ENCODE results near the gene ZFPM1.
"Not testable (repeated sequence)": the region's sequence is repeated elsewhere in the genome, so short reads cannot be mapped to it uniquely, and the experiment has no call there.

The ZFPM1 gene

DNA sequence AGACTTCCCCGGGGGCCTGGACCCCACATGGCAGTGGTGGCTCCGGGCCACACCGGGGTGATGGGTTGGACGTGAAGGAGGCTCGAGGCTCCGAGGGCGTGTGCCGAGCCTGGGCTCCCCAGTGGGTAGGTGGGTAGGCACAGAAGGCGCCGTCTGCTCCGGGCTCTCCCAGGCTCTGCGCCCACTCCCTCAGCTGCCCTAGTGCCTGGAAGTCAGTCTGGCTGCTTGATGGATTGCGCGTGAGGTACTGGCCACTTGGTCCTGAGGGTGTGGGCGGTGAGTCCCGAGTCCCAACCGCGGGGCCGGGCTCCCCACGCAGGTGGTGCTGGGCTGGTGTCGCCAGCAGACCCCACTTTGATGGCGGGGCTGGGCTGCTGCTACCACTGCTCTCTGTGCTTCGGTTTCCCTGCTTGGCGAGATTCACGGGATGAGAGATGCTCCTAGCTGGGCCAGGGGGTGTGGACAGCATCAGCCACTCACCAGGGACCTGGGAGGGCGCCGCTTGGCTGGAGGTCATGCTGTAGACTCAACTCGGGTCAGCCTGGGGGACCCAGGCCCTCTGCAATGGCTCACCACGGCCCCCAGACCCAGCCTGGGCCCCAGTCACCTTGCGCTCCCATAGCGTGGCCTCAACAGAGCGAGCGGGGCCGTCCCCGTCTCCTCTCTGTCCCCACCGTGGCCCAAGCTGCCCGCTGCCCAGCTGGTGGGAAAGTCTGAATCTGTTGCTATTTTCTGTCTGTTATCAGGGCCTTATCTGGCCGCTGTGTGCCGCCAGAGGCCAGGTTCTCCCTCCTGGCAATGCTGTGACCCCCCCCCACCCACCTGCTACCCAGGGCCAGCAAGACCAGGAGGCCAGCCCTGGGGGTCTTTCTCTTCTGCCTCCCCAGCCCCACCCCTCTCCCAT lies 26.1 kb downstream of the ZFPM1 start:
- DNase-seq (ENCODE audit: low read depth in 2 of 2): no peak

DNA sequence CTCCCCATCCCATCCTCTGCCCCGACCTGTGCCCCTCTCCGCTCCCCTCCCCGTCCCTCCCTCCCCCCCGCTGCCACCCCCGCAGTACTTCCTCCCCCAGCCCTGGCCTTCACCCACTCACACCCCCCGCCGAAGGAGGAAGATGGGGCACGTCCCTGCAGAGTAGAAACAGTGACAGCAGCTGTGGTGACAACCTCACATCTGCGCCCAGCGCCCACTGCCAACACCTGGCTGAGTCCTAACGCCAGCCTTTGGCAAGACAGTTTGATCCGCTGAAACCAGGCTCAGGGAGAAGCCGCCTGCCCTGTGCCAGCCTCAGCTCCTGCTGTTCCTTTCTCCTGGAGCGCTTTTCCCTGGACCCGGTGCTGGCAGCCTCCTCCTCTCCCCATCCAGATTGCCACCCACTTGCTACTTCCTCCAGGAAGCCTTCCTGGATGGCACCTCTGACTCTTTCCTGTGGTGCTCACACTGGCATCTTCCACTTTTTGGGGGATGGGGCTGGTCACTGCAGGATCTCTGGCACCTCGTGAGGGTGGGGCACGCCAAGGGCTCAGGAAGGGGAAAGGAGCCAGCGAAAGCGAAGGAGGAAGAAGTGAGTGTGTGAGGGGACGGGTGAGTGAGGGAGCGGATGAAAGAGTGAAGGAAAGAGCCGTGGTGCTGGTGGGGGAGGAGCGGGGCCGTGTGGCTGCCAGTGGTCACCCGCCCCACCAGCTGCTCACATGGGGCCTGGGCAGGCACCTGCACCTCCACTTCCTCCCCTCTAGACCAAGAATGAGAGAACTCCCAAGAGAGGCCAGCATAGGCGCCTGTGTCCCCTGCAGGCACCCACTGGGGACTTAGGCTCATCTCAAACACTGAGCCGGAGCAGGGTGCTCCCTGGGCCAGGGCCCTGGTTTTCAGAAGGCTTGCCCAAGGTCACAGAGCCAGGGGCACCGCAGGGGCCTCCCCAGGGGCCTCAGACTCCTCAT lies 27.0 kb downstream of the ZFPM1 start:
- no peak for DNase-seq (ENCODE audit: low read depth in 2 of 2)

DNA sequence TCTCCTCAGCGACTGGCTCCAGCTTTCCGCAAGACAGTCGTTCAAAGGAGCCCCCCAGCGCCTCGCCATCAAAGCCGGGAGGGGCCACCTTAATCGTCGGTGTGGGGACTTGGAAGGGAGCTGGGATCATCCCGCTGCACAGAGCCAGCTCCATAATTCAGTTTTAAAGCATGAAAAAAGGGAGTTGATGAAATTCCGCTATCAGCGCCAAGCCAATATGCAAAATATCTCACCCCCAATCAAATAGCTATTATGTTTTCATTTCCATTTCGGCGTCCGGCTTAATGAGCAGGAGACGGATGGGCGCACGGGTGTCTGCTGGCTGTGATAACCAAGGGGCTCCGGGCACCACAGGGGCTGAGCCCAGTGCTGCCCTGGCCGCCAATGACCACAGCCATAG lies 27.7 kb downstream of the ZFPM1 start:
- DNase-seq (ENCODE audit: low read depth in 2 of 2): no peak

DNA sequence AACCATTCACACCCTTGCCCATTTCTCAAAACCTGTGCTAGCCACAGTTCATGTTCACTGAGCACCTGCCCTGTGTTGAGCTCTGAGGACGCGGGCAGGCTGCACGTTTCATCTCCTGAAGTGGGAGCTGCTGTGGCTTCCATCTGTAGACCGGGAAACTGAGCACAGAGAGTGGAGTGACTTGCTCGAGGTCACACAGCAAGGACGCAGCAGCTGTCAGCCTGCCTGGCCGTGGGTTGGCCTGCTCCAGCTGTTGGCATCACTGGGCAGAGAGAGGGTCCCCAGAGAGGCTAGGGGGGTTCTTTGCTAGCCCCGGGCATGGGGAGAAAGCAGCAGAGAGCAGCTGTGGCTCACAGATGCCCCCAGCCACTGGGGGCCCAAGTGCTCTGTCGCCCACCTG lies 28.8 kb downstream of the ZFPM1 start:
- DNase-seq (ENCODE audit: low read depth in 2 of 2): no peak

DNA sequence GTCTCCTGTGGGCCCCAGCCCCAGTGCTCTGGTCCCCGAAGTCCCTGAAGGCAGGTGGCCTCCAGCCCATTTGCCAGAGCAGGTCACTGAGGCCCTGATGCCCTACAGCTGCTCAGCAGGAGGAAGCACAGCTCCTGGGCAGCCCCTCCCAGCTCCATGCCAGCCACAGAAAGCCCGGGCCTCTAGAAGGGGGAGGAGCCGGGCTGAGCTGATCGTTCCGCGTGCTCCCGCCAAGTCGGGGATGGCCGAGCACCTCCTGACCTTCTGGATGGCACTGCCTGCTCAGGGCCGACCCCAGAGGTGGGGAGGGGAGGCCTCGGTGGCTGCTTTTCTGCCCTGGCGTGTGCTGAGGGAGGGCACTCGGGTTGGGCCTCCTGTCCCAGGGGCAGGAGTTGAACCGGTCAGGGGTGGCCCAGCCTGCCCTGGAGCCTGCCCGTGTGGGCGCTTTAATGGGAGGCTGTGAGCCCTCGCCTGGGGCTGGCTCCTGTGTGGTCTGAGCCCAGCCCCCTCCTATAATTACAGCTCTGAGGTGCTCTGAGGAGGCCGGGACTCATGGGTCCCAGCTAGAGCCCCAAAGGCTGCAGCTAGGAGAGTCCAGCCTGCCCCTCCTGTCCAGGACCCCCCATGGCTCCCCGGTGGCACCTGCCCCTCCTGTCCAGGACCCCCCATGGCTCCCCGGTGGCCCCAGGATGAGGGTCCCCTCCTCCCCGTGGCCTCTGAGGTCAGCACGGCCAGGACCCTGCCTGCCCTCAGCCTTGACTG lies 29.7 kb downstream of the ZFPM1 start:
- DNase-seq (ENCODE audit: low read depth in 2 of 2): no peak

DNA sequence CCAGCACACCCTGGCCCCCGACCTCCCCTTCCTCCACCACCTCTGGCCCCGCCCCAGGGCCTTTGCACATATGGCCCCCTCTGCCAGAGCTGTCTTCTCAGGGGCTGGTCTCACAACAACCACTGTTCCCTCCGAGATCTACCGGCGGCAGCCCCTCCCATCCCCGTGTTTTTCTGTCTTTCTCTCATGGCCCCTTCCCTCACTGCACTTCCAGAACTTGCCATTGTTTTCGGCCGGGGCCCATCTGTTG lies 30.2 kb downstream of the ZFPM1 start:
- DNase-seq (ENCODE audit: low read depth in 2 of 2): no peak

DNA sequence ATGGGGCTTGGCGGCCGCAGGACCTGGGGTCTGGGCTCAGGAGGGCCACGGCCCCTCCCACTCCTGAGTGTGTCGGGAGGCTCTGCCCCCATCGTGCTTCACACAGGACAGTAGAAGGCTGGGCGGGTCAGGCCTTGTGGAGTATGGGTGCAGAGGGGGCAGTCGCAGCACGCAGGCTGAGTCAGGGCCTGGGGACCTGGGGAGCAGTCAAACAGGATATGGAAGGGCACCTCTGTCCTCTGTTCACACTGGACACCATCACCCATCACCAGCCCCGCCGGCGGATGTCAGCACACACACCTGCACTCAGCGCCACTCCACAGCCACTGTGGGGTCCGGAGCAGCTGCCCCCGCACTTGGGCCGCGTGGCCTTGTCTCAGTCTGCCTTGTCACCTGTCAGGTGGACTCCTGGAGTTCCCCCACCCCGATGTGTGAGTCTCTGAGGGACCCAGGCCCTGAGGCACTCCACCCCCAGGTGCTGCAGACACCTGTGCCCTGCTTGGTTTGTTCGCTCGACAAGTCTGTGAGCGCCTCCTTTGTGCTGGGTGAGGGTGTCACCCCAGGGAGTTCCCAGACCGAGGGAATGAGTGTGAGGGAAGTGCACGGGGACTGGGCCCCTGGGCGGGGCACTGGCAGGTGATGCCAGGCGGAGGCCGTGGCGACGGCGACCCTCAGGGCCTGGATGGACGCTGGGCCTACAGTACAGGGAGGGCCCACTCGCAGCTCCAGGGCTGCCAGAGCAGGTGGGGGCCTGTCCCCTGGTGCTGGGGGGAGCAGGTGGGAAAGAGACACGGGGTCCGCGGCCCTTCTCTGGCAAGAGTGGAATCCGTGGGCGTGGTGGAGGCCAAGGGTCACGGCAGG lies 31.7 kb downstream of the ZFPM1 start:
- DNase-seq (ENCODE audit: low read depth in 2 of 2): no peak

DNA sequence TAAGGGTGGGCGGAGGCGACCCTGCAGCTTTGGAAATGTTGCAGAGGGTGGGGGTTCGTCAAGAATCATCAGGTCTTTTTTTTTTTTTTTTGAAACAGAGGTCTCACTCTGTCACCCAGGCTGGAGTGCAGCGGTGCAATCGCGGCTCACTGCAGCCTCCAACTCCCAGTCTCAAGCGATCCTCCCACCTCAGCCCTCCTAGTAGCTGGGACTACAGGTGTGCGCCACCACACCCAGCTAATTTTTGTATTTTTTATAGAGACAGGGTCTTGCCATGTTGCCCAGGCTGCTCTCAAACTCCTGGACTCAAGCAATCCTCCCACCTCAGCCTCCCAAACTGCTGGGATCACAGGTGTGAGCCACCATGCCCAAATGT lies 32.3 kb downstream of the ZFPM1 start:
- not testable (repeated sequence) for DNase-seq (ENCODE audit: low read depth in 2 of 2)

DNA sequence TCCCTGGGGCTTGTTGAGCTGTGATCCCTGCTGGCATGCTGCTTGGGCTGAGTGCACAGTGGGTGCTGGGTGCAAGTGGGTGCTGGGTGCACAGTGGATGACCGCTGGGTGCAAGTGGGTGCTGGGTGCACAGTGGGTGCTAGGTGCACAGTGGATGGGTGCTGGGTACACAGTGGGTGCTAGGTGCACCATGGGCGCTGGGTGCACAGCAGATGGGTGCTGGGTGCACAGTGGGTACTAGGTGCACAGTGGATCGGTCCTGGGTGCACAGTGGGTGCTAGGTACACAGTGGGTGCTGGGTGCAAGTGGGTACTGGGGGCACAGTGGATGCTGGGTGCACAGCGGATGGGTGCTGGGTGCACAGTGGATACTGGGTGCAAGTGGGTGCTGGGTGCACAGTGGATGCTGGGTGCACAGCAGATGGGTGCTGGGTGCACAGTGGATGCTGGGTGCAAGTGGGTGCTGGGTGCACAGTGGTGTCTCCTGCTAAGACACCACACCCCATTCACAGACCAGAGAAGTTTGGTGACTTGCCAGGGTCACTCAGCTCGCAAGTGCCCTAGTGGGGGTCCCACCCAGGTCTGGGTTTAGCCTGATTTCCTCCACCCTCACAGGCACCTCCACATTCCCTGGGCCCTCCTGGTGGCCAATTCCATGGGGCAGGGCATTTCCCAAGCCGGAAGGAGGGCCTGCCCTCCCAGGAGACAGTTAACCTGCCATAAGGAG lies 33.5 kb downstream of the ZFPM1 start:
- no peak for DNase-seq (ENCODE audit: low read depth in 2 of 2)

DNA sequence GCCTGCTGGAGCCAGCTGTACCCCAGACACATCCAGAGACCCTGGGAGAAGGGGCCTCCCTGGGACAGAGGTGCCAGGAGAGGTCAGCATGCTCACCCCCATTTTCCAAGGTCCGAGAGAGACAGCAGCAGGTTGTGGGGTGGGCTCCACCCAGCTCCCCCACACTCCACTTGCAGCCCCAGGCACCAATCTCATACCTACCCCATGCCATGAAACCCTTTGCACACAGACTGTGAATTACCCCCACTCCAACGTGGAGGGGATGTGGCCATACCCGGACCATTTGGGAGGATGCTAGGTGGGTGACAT lies 34.0 kb downstream of the ZFPM1 start:
- DNase-seq (ENCODE audit: low read depth in 2 of 2): no peak

DNA sequence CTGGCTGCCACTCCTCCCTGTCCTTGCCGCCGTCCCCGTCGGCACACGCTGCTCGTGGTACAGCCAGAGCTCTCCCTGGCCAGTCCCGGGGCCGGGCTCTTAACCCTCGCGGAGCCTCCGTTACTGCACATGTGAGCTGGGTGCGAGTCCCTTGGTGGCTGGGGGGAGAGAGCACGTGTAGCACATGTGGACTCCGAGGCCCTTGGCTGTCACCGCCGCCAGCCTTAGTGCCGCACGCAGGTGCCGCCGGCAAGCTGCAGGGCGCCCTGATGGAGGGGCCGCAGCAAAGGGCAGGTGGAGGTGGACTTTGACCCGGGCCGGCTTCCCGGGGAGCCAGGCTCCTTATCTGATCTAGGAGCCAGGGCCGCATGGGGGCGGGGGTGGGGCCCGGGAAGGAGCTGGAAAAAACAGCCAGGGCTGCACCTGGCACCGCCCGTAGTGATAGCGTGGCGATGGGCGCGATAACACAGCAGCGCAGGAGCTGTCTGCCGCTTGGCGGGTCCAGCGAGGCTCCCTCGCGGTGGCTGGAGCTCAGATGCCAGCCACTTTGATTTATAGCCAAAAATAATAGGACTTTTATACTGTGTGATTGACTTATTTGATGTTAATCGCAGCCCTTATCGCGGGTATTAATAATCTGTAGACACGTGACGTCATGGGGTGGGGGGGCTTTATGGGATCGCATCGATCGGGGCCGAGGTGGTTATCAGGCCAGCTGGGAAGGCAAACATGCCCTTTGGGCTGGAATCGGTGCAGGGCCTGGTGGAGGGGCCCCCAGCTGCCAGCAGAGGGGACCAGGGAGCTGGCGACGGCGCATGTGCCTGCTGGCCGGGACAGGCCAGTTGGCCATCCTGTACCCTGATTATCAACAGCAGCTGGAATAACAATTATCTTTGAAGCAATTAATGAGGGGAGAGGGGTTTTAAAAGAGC lies 35.1 kb downstream of the ZFPM1 start:
- no peak for DNase-seq (ENCODE audit: low read depth in 2 of 2)

DNA sequence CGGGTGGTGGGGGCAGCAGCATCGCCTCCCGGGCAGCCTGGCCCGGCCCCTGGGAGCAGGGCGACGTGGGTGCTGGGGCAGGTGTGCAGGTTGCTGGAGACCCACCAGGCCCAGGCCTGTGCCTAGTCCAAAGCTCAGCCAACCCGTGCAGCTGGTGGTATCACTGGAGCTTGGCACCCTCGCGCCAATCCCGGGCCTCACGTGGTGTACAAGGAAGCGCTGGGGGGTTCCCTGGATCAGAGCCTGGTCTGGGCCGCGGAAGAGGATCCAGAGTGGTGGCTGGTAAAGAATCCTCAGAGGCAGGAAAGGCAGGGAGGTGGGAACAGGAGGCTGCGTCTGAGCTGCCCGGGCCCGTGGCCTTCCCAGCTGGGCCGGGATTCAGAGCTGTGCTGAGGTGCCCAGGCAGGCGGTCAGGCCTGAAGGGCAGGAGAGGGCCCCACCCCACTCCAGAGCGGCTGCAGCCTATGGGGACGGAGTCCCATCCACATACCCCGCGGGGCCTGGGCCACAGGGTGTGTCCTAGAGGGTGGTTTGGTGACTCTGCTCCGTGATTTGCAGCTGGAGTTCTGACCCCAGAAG lies 36.2 kb downstream of the ZFPM1 start:
- no peak for DNase-seq (ENCODE audit: low read depth in 2 of 2)

DNA sequence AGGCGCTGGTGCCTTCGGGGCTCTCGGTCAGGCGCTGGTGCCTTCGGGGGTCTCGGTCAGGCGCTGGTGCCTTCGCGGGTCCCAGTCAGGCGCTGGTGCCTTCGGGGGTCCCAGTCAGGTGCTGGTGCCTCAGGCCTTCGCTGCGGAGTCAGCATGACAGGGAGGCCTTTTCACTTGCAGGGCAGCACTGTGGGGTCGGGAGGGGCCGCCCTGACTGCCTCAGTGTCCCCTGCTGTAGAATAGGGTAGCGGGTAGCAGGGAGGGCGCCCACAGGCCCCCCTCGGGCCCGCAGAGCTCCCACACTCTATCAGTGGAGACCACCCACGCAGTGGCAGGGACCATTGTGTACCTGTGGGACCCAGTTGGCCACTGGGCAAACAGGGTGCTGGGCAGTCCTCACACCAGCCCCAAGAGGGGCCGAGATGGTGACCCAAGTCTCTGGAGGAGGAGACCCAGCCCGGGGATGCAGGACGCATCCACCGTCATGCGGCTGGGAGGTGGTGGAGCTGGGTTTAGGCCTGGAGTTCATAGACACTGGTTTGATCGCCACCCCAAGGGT lies 38.0 kb downstream of the ZFPM1 start:
- DNase-seq (ENCODE audit: low read depth in 2 of 2): no peak

DNA sequence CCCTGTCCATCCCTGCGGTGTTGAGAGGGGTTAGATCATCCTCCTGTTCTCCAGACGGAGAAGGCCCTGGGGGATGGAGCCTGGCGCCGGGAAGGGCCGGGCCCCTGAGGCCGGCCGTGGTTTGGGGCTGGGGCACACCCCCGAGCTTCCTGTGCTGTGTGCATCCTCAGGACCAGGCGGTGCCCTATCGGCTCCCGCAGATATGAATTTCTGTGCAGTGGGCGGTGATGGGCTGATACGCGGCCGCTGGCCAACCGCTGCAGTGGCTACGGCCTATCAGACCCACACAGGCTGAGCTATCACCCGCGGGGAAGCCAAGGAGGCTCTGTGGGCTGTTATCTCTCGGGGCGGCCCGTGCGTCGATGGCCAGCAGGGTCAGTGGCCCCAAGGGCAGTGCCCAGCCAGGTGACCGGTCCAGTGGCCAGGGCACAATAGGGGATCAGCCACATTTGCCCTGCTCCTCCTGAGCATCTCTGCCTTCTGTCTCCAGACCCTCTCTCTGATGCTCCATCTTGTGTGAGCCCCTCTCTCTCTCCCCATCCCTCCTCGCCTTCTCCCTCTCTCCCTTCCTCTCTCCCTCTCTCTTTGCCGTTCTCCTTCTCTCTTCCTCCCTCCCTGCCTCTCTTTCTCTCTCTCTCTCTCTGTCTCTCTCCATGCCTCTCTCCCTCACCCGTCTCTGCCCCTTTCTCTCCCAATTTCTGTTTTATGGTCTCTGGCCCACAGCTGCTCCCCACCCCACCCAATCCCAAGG lies 38.7 kb downstream of the ZFPM1 start:
- no peak for DNase-seq (ENCODE audit: low read depth in 2 of 2)

DNA sequence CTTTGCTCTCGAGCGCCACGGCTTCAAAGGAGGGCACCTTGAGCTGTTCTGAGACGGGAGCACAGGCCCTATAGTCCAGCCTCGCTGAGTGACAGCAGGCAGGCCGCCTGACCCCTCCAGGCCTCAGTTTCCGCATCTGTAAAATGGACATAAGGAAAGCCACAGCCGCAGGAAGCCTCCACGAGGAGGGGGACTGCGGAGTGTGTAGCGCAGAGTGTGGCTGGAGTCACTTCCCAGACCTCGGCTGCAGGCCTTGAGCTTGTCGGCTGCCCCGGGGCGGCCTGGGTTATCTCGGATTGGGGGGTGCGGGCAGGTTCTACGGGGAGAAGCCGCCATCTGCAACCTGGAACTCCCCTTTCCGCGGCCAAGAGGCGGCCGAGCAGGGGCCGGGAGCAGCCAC lies 40.8 kb downstream of the ZFPM1 start:
- no peak for DNase-seq (ENCODE audit: low read depth in 2 of 2)

DNA sequence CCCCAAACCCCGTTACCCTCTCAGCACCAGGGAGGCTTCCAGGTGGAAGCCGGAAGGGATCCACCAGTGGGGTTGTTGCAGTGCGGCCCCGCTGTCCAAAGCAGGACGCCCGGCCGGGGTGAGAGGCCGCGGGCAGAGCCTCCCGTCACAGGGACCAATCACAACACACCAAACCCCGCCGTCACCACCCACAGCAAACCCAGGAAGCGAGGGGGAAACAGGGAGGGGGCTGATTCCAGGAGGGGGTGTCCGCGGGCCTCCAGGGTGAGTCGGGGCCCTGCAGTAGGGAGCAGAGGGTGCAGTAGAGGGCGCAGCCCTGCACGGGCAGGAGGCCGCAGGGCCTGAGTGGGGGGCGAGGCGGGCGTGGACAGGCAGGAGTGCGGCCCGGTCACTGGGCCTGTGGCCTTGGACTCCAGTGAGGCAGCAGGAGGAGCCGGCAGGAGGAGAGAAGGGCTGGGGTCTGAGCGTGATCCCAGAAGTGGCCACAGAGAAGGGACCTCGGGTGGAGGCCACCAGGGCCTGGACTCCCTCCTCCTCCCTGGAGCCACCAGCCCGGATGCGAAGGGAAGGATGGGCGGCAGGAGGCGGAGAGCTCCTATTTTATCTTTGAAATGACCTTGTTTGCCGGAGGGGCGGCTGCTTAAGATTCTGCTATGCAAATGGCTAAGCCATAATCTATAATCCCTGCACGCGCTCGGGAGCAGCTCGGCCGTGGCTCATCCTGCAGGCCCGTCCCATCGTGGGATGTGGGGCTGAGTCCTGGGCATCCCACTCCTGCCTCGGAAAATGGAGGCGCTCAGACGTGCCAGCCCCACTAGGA lies 41.5 kb downstream of the ZFPM1 start:
- no peak for DNase-seq (ENCODE audit: low read depth in 2 of 2)

DNA sequence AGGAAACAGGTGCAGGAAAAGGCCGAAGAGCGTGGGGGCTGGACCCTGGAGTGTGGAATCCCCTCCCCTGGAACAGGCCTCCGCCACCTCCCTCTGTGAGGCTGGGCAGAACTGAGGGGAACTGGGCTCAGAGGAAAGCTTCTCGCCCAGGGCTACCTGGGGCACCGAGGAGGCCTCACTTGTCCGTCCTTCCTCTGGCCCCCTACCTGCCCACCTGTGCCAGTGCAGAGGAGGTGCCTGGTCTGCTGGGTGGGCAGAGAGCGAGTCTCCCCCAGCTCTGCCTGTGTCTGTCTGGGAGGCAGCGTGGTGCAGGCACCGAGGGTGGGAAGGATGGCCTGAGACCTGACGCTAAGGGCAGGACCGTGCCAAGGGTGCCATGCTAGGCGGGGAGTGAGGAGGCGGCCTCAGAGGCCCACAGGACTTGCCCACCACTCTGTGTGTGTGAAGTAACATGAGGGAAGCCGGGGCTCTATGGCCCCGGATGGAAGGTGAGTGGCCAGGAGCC lies 42.2 kb downstream of the ZFPM1 start:
- DNase-seq (ENCODE audit: low read depth in 2 of 2): no peak
